ENCODE data around the gene ENPP1. TPM values are rescaled to one million over a fixed set of nuclear protein-coding genes. Genes with fewer than 3 reads are reported as not detected.
"Not testable (repeated sequence)": the region's sequence is repeated elsewhere in the genome, so short reads cannot be mapped to it uniquely, and the experiment has no call there.

The ENPP1 gene
- total RNA-seq, 6 donors from 2014 or later = 0.89 to 2.4 (median 1.5) TPM

- H3K4me3 ChIP-seq = no peak overlapping the region
- no peaks in the 10 kb centered on the region for H3K27me3 ChIP-seq
- peaks cover 0 to 6% (median 0%) of the 10 kb centered on the region in 4 donors for H3K9me3 ChIP-seq
- WGBS, 2 donors = 93 to 100% methylated on average over 1 of the region's 1 CpG
- H3K4me1 ChIP-seq = no peaks in the 10 kb centered on the region
- H3K36me3 ChIP-seq = no peaks in the 10 kb centered on the region
- TF ChIP-seq POLR2AphosphoS5 (IDR thresholded peaks at IDR 0.05) (no peak), EP300 (IDR thresholded peaks at IDR 0.05) (no peak), POLR2A (IDR thresholded peaks at IDR 0.05) (no peak), CTCF (IDR thresholded peaks at IDR 0.05) (no peak)
- H3K27ac ChIP-seq = no peak overlapping the region
- no peak for ATAC-seq (ENCODE audit: low FRiP score in 2 of 2)
- DNase-seq = no peak
Observed at GRCh38 chr6:131898718-131899117, 90.9 kb downstream of the ENPP1 start.

- H3K36me3 ChIP-seq = no peaks in the 10 kb centered on the region
- no peaks in the 10 kb centered on the region for H3K4me1 ChIP-seq
- no peak for ATAC-seq (ENCODE audit: low FRiP score in 2 of 2)
Observed at GRCh38 chr6:131900231-131900630, 92.4 kb downstream of the ENPP1 start.

GRCh38 chr6:131901326-131901873 is 93.6 kb downstream of the ENPP1 start:
- H3K27me3 ChIP-seq; H3K4me1 ChIP-seq; DNase-seq; H3K27ac ChIP-seq; H3K9me3 ChIP-seq; H3K4me3 ChIP-seq; ATAC-seq (ENCODE audit: low FRiP score in 2 of 2); H3K36me3 ChIP-seq: not testable (repeated sequence)
- 83 to 93% methylated on average over 4 to 5 of the region's 5 CpGs for WGBS, 2 donors

More at GRCh38 chr6:131900231-131900630, 92.4 kb downstream of the ENPP1 start:
- H3K9me3 ChIP-seq = peaks cover 0 to 6% (median 0%) of the 10 kb centered on the region in 4 donors
- TF ChIP-seq POLR2AphosphoS5 (IDR thresholded peaks at IDR 0.05) (no peak), POLR2A (IDR thresholded peaks at IDR 0.05) (no peak), CTCF (IDR thresholded peaks at IDR 0.05) (no peak), EP300 (IDR thresholded peaks at IDR 0.05) (no peak)
- H3K27me3 ChIP-seq = no peaks in the 10 kb centered on the region
- no peak overlapping the region for H3K27ac ChIP-seq
- no peak overlapping the region for H3K4me3 ChIP-seq
- no peak for DNase-seq

- peak in 1 of 2 donors; percentile 32 for DNase-seq
- not testable (repeated sequence) for H3K4me3 ChIP-seq; H3K27ac ChIP-seq; H3K4me1 ChIP-seq; H3K9me3 ChIP-seq; ATAC-seq (ENCODE audit: low FRiP score in 2 of 2); H3K27me3 ChIP-seq; H3K36me3 ChIP-seq
- 94 to 95% methylated on average over 11 to 12 of the region's 12 CpGs for WGBS, 2 donors
Observed at GRCh38 chr6:131903734-131904133, 95.9 kb downstream of the ENPP1 start.

- H3K27me3 ChIP-seq; ATAC-seq (ENCODE audit: low FRiP score in 2 of 2); H3K4me3 ChIP-seq; H3K27ac ChIP-seq; DNase-seq; H3K4me1 ChIP-seq; H3K36me3 ChIP-seq; H3K9me3 ChIP-seq: not testable (repeated sequence)
- 66 to 86% methylated on average over 3 of the region's 3 CpGs for WGBS, 2 donors
Observed at GRCh38 chr6:131908787-131909186, 101.0 kb downstream of the ENPP1 start.

- DNase-seq (peak in 1 of 2 donors; percentile 36), ATAC-seq (ENCODE audit: low FRiP score in 2 of 2) (peak in 1 of 2 donors; percentile 88)
- H3K27me3 ChIP-seq = no peaks in the 10 kb centered on the region
- peak; percentile 59 to 84 (median 77) for TF ChIP-seq CTCF (IDR thresholded peaks at IDR 0.05)
- TF ChIP-seq EP300 (IDR thresholded peaks at IDR 0.05) = no peak
- no peak for TF ChIP-seq POLR2A (IDR thresholded peaks at IDR 0.05)
- TF ChIP-seq POLR2AphosphoS5 (IDR thresholded peaks at IDR 0.05) = no peak
- H3K4me3 ChIP-seq = no peak overlapping the region
- H3K4me1 ChIP-seq = no peaks in the 10 kb centered on the region
- no peak overlapping the region for H3K27ac ChIP-seq
- H3K36me3 ChIP-seq = no peaks in the 10 kb centered on the region
- WGBS, 2 donors = 44 to 52% methylated on average over 4 of the region's 4 CpGs
- no peaks in the 10 kb centered on the region for H3K9me3 ChIP-seq
Observed at GRCh38 chr6:131909408-131910218, 101.8 kb downstream of the ENPP1 start.

Measured in upper lobe of left lung (tissue), 6 donors.